SU-DHL-6 (cell line): Measurements from ENCODE around the gene EVI5L.

Experiments
- H2AFZ ChIP-seq: fragments of 200-600 bp; sonication (generic); 2 replicates; pipeline ENCODE4 v1.6.1; 2014; ENCODE audit warnings: low read depth, mild to moderate bottlenecking, moderate library complexity, mixed read lengths, antibody characterized with exemption, low read length; ENCODE audit not compliant: severe bottlenecking
- H3F3A ChIP-seq: fragments of 200-600 bp; shearing (Covaris generic); 2 replicates; pipeline ENCODE4 v1.6.0; 2016; ENCODE audit warnings: antibody characterized with exemption, mild to moderate bottlenecking; ENCODE audit not compliant: insufficient read depth
- H3K27ac ChIP-seq: fragments of 200-600 bp; sonication (generic); 2 replicates; pipeline ENCODE4 v1.5.1; 2016; ENCODE audit warnings: low read depth, mild to moderate bottlenecking, low read length, moderate library complexity, mixed read lengths
- H3K27me3 ChIP-seq: fragments of 200-600 bp; sonication (generic), shearing (Covaris generic); 2 replicates; pipeline ENCODE4 v1.6.0; 2014; ENCODE audit warnings: mild to moderate bottlenecking, low read length
- H3K36me3 ChIP-seq: fragments of 200-600 bp; sonication (generic); 2 replicates; pipeline ENCODE4 v1.6.1; 2014; ENCODE audit warnings: mild to moderate bottlenecking, low read length, mixed read lengths
- H3K4me2 ChIP-seq: fragments of 300-600, 200-600 bp; shearing (Covaris generic), sonication (generic); 2 replicates; pipeline ENCODE4 v1.6.0; 2014; ENCODE audit warnings: low read length, low read depth, mild to moderate bottlenecking; ENCODE audit not compliant: poor library complexity, severe bottlenecking
- H3K4me3 ChIP-seq: fragments of 200-600 bp; sonication (generic); 2 replicates; pipeline ENCODE4 v1.5.1; 2014; ENCODE audit warnings: antibody characterized with exemption, low read length, mild to moderate bottlenecking, mixed read lengths; ENCODE audit not compliant: insufficient read depth, poor library complexity, severe bottlenecking
- H3K79me2 ChIP-seq: fragments of 200-600 bp; sonication (generic); 2 replicates; pipeline ENCODE4 v1.6.1; 2014; ENCODE audit warnings: mild to moderate bottlenecking, low read length, moderate library complexity; ENCODE audit not compliant: insufficient read depth
- H3K9ac ChIP-seq: fragments of 200-600 bp; sonication (generic); 2 replicates; pipeline ENCODE4 v1.7.0; 2014; ENCODE audit warnings: mild to moderate bottlenecking, low read length
- H3K9me2 ChIP-seq: fragments of 200-600 bp; sonication (generic); replicated peaks from 2 replicates; pipeline ENCODE4 v1.6.1; 2014; ENCODE audit warnings: low read length; ENCODE audit not compliant: insufficient read depth
- H3K9me3 ChIP-seq: fragments of 200-600 bp; sonication (generic); 2 replicates; pipeline ENCODE4 v1.6.1; 2014; ENCODE audit warnings: low read length, mixed read lengths; ENCODE audit not compliant: insufficient read depth
- H4K20me1 ChIP-seq: fragments of 200-600 bp; sonication (generic); 2 replicates; pipeline ENCODE4 v1.6.1; 2014; ENCODE audit warnings: low read depth, mild to moderate bottlenecking, antibody characterized with exemption, low read length, moderate library complexity, mixed read lengths
- EZH2phosphoT487 ChIP-seq: fragments of 200-600 bp; sonication (generic), shearing (Covaris generic); conservative IDR thresholded peaks from 2 replicates; pipeline ENCODE4 v1.6.1; 2018; ENCODE audit warnings: mild to moderate bottlenecking, antibody characterized with exemption, low read length, moderate library complexity, mixed read lengths
- TF ChIP-seq, protein P1 (sequence below): fragments of 200-600 bp; sonication (generic); IDR thresholded peaks from one replicate; pipeline ENCODE4 v1.5.1; 2017; ENCODE audit warnings: antibody characterized with exemption, mild to moderate bottlenecking, low read length, moderate library complexity; ENCODE audit not compliant: insufficient read depth, poor library complexity, severe bottlenecking

The EVI5L gene

DNA sequence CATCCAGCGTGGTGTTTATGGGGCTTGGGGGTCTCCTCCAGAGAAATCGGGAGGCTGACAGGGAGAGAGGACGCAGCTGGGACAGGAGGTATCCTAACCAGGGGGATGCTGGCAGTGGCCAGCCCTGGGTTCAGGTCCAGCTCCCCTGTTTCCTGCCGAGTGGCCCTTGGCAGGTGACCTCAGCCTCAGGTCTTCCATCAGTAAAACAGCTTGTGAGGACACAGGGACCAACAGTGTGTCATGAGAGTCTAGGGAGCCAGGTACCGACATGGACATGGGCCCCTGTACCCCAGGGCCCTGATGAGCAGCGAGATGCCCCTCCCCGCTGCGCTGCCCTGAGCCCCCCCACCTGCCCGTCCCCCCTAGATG lies 19.6 kb downstream of the EVI5L start:
- Histone ChIP-seq H3K79me2 (no peaks in the 10 kb centered on the region), H3K36me3 (no peaks in the 10 kb centered on the region), H3K27me3 (no peaks in the 10 kb centered on the region), H3K27ac (no peak overlapping the region), H3K9me2 (no peaks in the 10 kb centered on the region), H4K20me1 (no peaks in the 10 kb centered on the region), H3K9ac (no peak overlapping the region), H3K4me3 (no peak overlapping the region), H3K4me2 (no peak overlapping the region), H3K9me3 (no peaks in the 10 kb centered on the region), H3F3A (no peaks in the 10 kb centered on the region), H2AFZ (no peak overlapping the region)
- TF ChIP-seq, protein P1, sequence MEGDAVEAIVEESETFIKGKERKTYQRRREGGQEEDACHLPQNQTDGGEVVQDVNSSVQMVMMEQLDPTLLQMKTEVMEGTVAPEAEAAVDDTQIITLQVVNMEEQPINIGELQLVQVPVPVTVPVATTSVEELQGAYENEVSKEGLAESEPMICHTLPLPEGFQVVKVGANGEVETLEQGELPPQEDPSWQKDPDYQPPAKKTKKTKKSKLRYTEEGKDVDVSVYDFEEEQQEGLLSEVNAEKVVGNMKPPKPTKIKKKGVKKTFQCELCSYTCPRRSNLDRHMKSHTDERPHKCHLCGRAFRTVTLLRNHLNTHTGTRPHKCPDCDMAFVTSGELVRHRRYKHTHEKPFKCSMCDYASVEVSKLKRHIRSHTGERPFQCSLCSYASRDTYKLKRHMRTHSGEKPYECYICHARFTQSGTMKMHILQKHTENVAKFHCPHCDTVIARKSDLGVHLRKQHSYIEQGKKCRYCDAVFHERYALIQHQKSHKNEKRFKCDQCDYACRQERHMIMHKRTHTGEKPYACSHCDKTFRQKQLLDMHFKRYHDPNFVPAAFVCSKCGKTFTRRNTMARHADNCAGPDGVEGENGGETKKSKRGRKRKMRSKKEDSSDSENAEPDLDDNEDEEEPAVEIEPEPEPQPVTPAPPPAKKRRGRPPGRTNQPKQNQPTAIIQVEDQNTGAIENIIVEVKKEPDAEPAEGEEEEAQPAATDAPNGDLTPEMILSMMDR: no peak
- TF ChIP-seq EZH2phosphoT487: no peak

DNA sequence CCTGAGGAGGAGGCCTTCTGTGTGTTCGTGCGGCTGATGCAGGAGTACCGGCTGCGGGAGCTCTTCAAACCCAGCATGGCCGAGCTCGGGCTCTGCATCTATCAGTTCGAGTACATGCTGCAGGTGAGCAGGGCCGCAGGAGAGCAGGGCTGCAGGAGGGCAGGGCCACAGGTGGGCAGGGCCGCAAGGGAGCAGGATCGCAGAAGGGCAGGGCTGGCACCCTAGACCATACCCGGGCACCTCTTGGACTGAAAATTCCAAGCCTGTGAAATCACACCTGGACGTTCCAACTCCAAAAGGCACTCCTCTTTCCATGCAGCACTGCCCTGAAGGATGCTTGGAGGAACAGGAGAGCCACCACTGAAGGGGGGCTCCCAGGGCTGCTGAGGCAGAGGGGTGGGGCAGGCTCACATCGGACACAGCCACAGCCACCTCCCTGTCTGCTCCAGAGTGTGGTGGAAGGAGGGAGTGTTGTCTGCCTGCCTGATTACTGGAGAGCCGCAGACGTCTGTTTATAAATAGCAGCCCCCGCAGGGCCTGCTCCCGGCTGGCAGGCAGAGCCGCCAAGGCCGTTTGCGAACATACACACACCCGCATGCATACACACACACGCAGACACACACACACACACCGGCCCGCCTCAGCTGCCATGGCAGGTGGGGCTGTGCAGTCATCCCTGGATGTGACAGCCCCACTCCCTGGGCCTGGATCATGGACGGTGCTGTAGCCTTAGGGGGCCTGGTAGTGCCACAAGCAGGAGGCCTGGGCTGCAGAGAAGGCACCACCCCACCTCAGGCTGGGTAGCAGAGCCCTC lies 20.2 kb downstream of the EVI5L start:
- no peaks in the 10 kb centered on the region for H3K79me2 ChIP-seq
- no peaks in the 10 kb centered on the region for H3K9me3 ChIP-seq
- H3K27me3 ChIP-seq: no peaks in the 10 kb centered on the region
- no peak overlapping the region for H3K9ac ChIP-seq
- no peak overlapping the region for H2AFZ ChIP-seq
- H3K9me2 ChIP-seq: no peaks in the 10 kb centered on the region
- H3K36me3 ChIP-seq: no peaks in the 10 kb centered on the region
- H3F3A ChIP-seq: no peaks in the 10 kb centered on the region
- TF ChIP-seq, protein P1: no peak
- no peak for TF ChIP-seq EZH2phosphoT487
- H3K4me3 ChIP-seq: no peak overlapping the region
- H4K20me1 ChIP-seq: no peaks in the 10 kb centered on the region
- no peak overlapping the region for H3K4me2 ChIP-seq
- H3K27ac ChIP-seq: no peak overlapping the region

DNA sequence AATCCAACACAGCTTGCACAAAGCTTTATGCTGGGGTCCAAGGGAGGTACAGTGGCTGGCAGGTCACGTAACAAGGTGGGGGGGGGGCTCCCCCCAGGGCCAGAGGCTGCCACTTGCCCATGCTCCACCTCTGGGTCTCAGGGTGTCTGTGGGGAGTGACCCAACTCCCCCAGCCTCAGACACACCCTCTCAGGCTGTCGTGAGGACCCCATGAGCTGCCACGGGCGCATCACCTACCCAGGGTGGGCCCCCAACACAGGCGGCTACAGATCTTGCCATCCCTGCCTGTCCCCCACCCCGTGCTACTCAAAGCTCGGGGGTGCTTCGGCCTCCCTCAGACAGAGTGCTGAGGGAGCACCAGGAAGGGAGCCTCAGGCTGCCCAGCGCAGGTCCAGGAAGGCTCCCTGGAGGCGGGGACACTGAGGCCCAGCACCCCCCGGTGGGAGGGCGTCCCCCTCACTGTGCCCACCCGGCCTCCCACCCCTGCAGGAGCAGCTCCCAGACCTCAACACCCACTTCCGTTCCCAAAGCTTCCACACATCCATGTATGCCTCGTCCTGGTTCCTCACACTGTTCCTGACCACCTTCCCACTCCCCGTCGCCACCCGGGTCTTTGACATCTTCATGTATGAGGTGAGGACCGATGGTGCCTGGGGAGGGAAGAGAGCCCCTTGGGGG lies 21.1 kb downstream of the EVI5L start:
- no peaks in the 10 kb centered on the region for H3K27me3 ChIP-seq
- no peak overlapping the region for H3K4me3 ChIP-seq
- no peaks in the 10 kb centered on the region for H3K9me2 ChIP-seq
- H3F3A ChIP-seq: no peaks in the 10 kb centered on the region
- no peak overlapping the region for H2AFZ ChIP-seq
- no peak overlapping the region for H3K9ac ChIP-seq
- no peaks in the 10 kb centered on the region for H3K79me2 ChIP-seq
- no peaks in the 10 kb centered on the region for H3K9me3 ChIP-seq
- no peaks in the 10 kb centered on the region for H3K36me3 ChIP-seq
- no peak overlapping the region for H3K4me2 ChIP-seq
- no peak for TF ChIP-seq EZH2phosphoT487
- TF ChIP-seq, protein P1: no peak
- H3K27ac ChIP-seq: no peak overlapping the region
- H4K20me1 ChIP-seq: no peaks in the 10 kb centered on the region
